HEK293 (cell line): Measurements from ENCODE around the gene COL18A1.

Experiments used
- CTCF ChIA-PET: fragments of 350-600 bp; formaldehyde crosslinking; extraction: SDS; loops from one replicate; lab custom pipeline; 2021; ENCODE audit warnings: antibody characterized with exemption; lab: Yijun Ruan, JAX
- POLR2A ChIA-PET: fragments of 300-600 bp; formaldehyde crosslinking; extraction: SDS; loops from one replicate; lab custom pipeline; 2020; ENCODE audit warnings: antibody characterized with exemption, inconsistent platforms; lab: Yijun Ruan, JAX
- H3K27ac ChIP-seq: fragments of 200-500 bp; sonication (Bioruptor generic); 2 replicates; pipeline ENCODE4 v1.5.1; 2014; ENCODE audit warnings: low read depth, low read length, control low read depth, inconsistent platforms; ENCODE audit errors: extremely low read depth
- H3K36me3 ChIP-seq, 2 experiments: fragments of 200-500 bp in 1 of 2; sonication (Bioruptor generic) in 1 of 2; 1 replicate in 1 of 2; 2 replicates in 1 of 2; pipeline ENCODE4 v1.5.1; 2014 to 2017; ENCODE audit warnings: inconsistent platforms in 2 of 2, low read length in 2 of 2; ENCODE audit not compliant: control insufficient read depth in 2 of 2, insufficient read depth in 1 of 2
- H3K4me1 ChIP-seq: fragments of 200-500 bp; sonication (Bioruptor generic); 2 replicates; pipeline ENCODE4 v1.5.1; 2014; ENCODE audit warnings: mild to moderate bottlenecking, low read length, inconsistent platforms; ENCODE audit not compliant: control insufficient read depth, insufficient read depth
- H3K4me3 ChIP-seq: 2 replicates; pipeline ENCODE4 v1.5.1; 2011; ENCODE audit warnings: low read depth, mild to moderate bottlenecking, control low read depth, low read length, moderate library complexity
- H3K9me3 ChIP-seq: fragments of 200-500 bp; sonication (Bioruptor generic); 2 replicates; pipeline ENCODE4 v1.5.1; 2014; ENCODE audit warnings: low read depth, low read length, inconsistent platforms; ENCODE audit not compliant: control insufficient read depth, insufficient read depth
- BCL11A ChIP-seq: fragments of 450-650 bp; formaldehyde crosslinking; IDR thresholded peaks from 2 replicates; pipeline ENCODE4 v1.5.1; 2016; ENCODE audit warnings: low read depth, missing biosample characterization, missing genetic modification characterization
- KLF7 ChIP-seq: fragments of 450-650 bp; formaldehyde crosslinking; IDR thresholded peaks from 2 replicates; pipeline ENCODE4 v1.5.1; 2016; ENCODE audit warnings: missing biosample characterization, missing genetic modification characterization, borderline replicate concordance
- SCRT1 ChIP-seq: fragments of 450-650 bp; formaldehyde crosslinking; IDR thresholded peaks from 2 replicates; pipeline ENCODE4 v1.5.1; 2016; ENCODE audit warnings: missing biosample characterization, missing genetic modification characterization, borderline replicate concordance
- SP7 ChIP-seq: fragments of 450-650 bp; formaldehyde crosslinking; IDR thresholded peaks from 2 replicates; pipeline ENCODE4 v1.5.1; 2016; ENCODE audit warnings: missing biosample characterization, missing genetic modification characterization
- ZBTB48 ChIP-seq: fragments of 450-650 bp; formaldehyde crosslinking; IDR thresholded peaks from 2 replicates; pipeline ENCODE4 v1.5.1; 2016; ENCODE audit warnings: missing biosample characterization, missing genetic modification characterization
- ZBTB7A ChIP-seq: fragments of 450-650 bp; formaldehyde crosslinking; IDR thresholded peaks from 2 replicates; pipeline ENCODE4 v1.5.1; 2016; ENCODE audit warnings: low read depth, missing biosample characterization, missing genetic modification characterization
- ZFP37 ChIP-seq: fragments of 450-650 bp; formaldehyde crosslinking; IDR thresholded peaks from 2 replicates; pipeline ENCODE4 v1.5.1; 2016; ENCODE audit warnings: missing biosample characterization, missing genetic modification characterization
- ZFP41 ChIP-seq: fragments of 450-650 bp; formaldehyde crosslinking; IDR thresholded peaks from 2 replicates; pipeline ENCODE4 v1.5.1; 2016; ENCODE audit warnings: missing biosample characterization, missing genetic modification characterization, borderline replicate concordance
- ZNF433 ChIP-seq: fragments of 450-650 bp; formaldehyde crosslinking; IDR thresholded peaks from 2 replicates; pipeline ENCODE4 v1.5.1; 2016; ENCODE audit warnings: missing biosample characterization, missing genetic modification characterization, low read depth
- ZNF600 ChIP-seq: fragments of 450-650 bp; formaldehyde crosslinking; IDR thresholded peaks from 2 replicates; pipeline ENCODE4 v1.5.1; 2016; ENCODE audit warnings: missing biosample characterization, missing genetic modification characterization
- ZNF843 ChIP-seq: fragments of 450-650 bp; formaldehyde crosslinking; IDR thresholded peaks from 2 replicates; pipeline ENCODE4 v1.5.1; 2016; ENCODE audit warnings: missing biosample characterization, missing genetic modification characterization
- TF ChIP-seq, protein P1 (sequence below): fragments of 450-650 bp; formaldehyde crosslinking; IDR thresholded peaks from 2 replicates; pipeline ENCODE4 v1.5.1; 2016; ENCODE audit warnings: missing biosample characterization, missing genetic modification characterization
- TF ChIP-seq, protein P2 (sequence below): fragments of 450-650 bp; formaldehyde crosslinking; IDR thresholded peaks from 2 replicates; pipeline ENCODE4; 2016; ENCODE audit warnings: missing biosample characterization, missing genetic modification characterization
- TF ChIP-seq, protein P3 (sequence below): fragments of 450-650 bp; IDR thresholded peaks from 2 replicates; pipeline ENCODE4 v1.5.1; 2018; ENCODE audit warnings: missing biosample characterization, mild to moderate bottlenecking, missing genetic modification characterization
- TF ChIP-seq, protein P4 (sequence below): fragments of 450-650 bp; formaldehyde crosslinking; IDR thresholded peaks from 2 replicates; pipeline ENCODE4 v1.5.1; 2016; ENCODE audit warnings: missing biosample characterization, missing genetic modification characterization, borderline replicate concordance

The COL18A1 gene

GRCh38 chr21:45415943-45416611, 11.1 kb downstream of the COL18A1 start:
- POLR2A ChIA-PET = no interaction called here
- TF ChIP-seq KLF7 (no peak), SP7 (tag by site-specific recombination) (no peak), ZNF433 (tag by site-specific recombination) (no peak), ZNF843 (tag by site-specific recombination) (no peak), ZFP37 (tag by site-specific recombination) (no peak), SCRT1 (tag by site-specific recombination) (no peak), ZBTB7A (tag by site-specific recombination) (no peak), ZFP41 (tag by site-specific recombination) (no peak), ZBTB48 (tag by site-specific recombination) (no peak)
- TF ChIP-seq, protein P1, sequence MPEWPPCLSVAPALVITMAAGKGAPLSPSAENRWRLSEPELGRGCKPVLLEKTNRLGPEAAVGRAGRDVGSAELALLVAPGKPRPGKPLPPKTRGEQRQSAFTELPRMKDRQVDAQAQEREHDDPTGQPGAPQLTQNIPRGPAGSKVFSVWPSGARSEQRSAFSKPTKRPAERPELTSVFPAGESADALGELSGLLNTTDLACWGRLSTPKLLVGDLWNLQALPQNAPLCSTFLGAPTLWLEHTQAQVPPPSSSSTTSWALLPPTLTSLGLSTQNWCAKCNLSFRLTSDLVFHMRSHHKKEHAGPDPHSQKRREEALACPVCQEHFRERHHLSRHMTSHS (tag by site-specific recombination) = no peak
- TF ChIP-seq, protein P2, sequence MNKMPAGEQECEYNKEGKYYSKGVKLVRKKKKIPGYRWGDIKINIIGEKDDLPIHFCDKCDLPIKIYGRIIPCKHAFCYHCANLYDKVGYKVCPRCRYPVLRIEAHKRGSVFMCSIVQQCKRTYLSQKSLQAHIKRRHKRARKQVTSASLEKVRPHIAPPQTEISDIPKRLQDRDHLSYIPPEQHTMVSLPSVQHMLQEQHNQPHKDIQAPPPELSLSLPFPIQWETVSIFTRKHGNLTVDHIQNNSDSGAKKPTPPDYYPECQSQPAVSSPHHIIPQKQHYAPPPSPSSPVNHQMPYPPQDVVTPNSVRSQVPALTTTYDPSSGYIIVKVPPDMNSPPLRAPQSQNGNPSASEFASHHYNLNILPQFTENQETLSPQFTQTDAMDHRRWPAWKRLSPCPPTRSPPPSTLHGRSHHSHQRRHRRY (tag by site-specific recombination) = no peak
- TF ChIP-seq, protein P3, sequence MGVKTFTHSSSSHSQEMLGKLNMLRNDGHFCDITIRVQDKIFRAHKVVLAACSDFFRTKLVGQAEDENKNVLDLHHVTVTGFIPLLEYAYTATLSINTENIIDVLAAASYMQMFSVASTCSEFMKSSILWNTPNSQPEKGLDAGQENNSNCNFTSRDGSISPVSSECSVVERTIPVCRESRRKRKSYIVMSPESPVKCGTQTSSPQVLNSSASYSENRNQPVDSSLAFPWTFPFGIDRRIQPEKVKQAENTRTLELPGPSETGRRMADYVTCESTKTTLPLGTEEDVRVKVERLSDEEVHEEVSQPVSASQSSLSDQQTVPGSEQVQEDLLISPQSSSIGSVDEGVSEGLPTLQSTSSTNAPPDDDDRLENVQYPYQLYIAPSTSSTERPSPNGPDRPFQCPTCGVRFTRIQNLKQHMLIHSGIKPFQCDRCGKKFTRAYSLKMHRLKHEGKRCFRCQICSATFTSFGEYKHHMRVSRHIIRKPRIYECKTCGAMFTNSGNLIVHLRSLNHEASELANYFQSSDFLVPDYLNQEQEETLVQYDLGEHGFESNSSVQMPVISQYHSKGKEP (tag by site-specific recombination) = no peak
- TF ChIP-seq, protein P4, sequence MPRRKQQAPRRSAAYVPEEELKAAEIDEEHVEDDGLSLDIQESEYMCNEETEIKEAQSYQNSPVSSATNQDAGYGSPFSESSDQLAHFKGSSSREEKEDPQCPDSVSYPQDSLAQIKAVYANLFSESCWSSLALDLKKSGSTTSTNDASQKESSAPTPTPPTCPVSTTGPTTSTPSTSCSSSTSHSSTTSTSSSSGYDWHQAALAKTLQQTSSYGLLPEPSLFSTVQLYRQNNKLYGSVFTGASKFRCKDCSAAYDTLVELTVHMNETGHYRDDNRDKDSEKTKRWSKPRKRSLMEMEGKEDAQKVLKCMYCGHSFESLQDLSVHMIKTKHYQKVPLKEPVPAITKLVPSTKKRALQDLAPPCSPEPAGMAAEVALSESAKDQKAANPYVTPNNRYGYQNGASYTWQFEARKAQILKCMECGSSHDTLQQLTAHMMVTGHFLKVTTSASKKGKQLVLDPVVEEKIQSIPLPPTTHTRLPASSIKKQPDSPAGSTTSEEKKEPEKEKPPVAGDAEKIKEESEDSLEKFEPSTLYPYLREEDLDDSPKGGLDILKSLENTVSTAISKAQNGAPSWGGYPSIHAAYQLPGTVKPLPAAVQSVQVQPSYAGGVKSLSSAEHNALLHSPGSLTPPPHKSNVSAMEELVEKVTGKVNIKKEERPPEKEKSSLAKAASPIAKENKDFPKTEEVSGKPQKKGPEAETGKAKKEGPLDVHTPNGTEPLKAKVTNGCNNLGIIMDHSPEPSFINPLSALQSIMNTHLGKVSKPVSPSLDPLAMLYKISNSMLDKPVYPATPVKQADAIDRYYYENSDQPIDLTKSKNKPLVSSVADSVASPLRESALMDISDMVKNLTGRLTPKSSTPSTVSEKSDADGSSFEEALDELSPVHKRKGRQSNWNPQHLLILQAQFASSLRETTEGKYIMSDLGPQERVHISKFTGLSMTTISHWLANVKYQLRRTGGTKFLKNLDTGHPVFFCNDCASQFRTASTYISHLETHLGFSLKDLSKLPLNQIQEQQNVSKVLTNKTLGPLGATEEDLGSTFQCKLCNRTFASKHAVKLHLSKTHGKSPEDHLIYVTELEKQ = no peak
- Histone ChIP-seq H3K4me1 (peaks cover under 1% of the 10 kb centered on the region; the same call in 1 of the 2 replicates), H3K9me3 (no peaks in the 10 kb centered on the region), H3K4me3 (no peak overlapping the region), H3K36me3 (no peaks in the 10 kb centered on the region), H3K27ac (no peak overlapping the region)
- CTCF ChIA-PET = interaction anchor here (1.9 kb wide), 1 partner anchor 124 kb away, joined by 4 read pairs; no protein-coding TSS in a partner anchor

- peaks cover 0 to under 1% of the 10 kb centered on the region in 2 experiments; a peak in 1 of 3 replicates for H3K36me3 ChIP-seq
- ChIA-PET POLR2A (no interaction called here), CTCF (interaction anchor here (0.6 to 1.9 kb wide), 2 partner anchors 124 to 467 kb away, joined by 4 to 5 read pairs; no protein-coding TSS in a partner anchor)
- H3K9me3 ChIP-seq = no peaks in the 10 kb centered on the region
- TF ChIP-seq ZNF600 = peak; percentile 89
- no peak for TF ChIP-seq BCL11A (tag by site-specific recombination)
- no peak overlapping the region for H3K27ac ChIP-seq
- peaks cover 6% of the 10 kb centered on the region; the same call in 1 of the 2 replicates for H3K4me1 ChIP-seq
- H3K4me3 ChIP-seq = no peak overlapping the region
These were observed 11.7 kb downstream of the COL18A1 start for GRCh38 chr21:45416620-45417019.
